HG02970 (cell line): ENCODE data around the gene OTOS.

Experiments used
- ATAC-seq: cut with Tn5 transposase; IDR thresholded peaks from one replicate; pipeline ENCODE4 v1.9.1; 2021; ENCODE audit warnings: mild to moderate bottlenecking, moderate library complexity, moderate number of reproducible peaks; ENCODE audit not compliant: unreplicated experiment, low FRiP score

The OTOS gene

DNA sequence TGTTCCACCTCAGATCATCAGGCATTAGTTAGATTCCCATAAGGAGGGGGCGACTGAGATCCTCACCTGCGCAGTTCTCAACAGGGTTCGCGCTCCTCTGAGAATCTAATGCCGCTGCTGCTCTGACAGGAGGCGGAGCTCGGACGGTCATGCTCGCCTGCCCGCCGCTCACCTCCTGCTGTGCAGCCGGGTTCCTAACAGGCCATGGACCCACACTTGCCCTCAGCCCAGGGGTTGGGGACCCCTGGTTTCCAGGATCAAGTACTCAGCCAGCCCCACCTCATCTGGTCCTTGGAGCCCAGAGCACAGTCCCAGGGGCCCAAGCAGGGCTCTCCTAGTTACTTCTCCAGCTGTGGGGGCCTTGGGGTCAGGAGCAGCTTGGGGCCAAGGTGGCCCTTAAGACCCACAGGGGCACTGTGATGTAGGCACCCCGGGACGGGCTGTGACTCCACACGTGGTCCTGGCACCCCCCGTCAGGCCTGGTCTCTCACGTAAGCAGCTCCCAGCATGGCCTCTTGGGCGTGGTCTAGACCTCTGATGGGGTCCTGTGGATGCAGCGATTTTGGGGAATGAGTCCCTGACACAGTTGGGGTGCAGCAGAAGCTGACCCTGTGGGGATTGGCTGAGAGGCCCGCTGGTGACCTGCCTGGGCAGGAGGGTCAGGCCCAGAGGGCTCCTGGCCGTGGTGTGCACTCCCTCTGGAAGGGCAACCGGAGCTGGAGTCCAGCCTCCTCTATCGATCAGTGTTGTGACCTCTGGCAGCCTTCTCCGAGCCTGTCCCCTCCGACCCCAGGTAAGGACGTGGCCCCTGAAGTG lies 28.3 kb upstream of the OTOS start:
- no peak for ATAC-seq

DNA sequence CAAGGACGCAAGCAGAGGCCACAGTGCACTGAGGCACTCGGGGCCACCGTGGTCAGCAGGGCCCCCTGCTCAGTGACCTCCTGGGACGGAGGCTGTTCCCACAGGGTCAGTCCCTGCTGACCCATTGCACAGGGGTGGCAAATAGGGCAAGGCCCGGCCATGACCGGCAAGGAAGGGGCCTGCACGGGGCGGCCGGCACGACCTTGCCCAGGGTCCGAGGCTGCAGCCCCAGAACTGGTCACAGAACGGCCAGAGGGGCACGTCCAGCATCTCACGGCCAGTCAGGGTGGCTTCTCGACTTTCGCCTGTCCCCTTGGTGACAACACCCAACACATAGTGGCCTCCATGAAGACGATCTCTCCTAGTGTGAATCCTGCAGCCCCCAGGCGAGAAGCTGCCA lies 27.6 kb upstream of the OTOS start:
- ATAC-seq = no peak

GRCh38 chr2:240167588-240167880 lies 27.1 kb upstream of the OTOS start:
- ATAC-seq = no peak

DNA sequence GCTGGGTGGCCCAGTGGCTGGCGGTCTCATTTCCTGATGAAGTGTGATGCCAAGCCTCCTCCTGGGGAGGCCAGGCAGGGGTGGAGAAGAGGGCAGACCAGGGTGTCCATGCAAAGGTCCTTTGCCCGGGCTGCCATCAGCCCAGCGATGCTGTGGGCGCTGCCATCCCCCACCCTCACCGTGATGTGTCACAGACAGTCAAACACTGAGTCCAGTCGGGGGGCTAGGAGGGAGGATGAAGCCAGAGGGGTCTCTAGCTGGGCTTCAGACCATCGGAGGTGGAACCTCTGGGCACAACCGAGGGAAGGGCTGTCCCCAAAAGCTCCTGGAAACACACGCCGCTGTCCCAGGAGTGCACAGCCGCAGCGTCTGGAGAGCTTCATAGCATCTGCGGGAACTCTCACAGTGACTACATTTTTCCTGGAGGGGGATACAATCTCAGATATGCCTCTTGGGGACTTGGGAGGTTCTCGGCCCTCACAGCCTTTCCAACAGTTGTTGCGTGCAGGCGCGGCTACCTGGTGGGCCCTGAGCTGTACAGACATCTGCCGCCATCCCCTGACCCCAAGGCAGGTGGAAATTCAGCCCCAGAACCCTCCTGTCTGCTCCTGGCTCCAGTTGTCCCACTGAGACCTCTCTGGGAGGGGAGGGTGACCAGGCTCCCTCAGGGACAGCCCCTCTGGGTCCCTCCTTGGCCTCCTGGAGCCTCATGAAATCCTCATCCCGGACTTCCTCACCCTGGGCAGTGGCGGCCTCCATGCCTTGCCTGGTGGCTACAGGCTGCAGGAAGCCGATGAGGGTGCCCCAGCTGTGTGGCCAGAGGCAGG lies 26.5 kb upstream of the OTOS start:
- no peak for ATAC-seq

DNA sequence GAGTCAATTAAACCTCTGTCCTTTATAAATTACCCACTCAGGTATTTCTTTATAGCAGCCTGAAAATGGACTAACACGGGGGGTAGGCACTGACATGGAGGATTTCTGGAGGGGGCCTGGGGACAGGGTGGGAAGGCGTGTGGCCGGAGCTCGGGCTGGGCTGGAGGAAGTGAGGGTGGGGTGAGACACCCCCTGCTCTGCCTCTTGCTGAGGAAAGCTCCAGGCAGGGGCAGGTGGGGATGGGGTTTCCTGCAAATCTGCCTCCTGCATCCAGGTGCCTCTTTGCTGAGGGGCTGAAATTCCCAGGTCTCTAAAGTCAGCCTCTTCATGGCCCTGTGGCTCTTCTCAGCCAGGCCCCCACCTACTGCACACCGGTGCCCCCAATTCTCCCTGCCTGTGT lies 25.7 kb upstream of the OTOS start:
- ATAC-seq = no peak

DNA sequence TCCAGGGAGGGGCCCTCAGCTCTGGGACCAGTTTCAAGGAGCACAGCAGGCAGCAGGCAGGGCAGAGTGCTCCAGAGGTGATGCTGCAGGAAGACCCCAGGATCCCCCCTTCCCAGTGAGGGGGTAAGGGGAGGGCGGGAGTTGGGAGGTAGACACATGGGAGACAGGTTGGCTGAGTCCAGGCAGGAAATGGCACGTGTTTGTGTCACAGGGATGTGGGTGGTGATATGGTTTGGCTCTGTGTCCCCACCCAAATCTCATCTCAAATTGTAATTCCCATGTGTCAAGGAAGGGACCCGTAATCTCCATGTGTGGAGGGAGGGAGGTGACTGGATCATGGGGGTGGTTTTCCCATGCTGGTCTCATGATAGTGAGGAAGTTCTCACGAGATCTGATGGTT lies 25.2 kb upstream of the OTOS start:
- ATAC-seq = no peak

- no peak for ATAC-seq
Observed at GRCh38 chr2:240165034-240165433, 24.6 kb upstream of the OTOS start.

GRCh38 chr2:240164586-240164985 lies 24.1 kb upstream of the OTOS start:
- no peak for ATAC-seq

DNA sequence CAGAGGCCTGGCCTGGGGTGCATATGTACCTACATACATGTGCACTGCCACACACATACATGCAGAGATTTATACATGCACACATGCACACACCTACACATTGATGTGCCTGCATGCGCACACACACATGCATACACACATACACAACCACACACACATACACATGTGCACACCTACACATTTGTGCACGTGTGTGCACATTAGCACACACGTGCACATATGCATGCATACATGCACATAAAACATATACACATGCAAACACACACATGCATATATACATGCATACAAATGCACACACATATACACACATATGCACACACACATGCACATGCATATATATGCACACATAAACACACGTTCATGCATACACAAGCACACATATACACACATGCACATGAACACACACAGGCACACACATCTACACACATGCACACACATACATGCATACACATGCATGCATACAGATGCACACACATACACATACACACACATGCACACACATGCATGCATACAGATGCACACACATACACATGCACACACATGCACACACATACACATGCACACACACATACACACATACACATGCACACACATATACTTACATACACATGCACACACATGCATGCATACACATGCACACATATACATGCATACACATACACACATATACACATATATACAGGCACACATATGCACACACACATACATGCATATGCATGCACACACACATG lies 23.6 kb upstream of the OTOS start:
- ATAC-seq = no peak

DNA sequence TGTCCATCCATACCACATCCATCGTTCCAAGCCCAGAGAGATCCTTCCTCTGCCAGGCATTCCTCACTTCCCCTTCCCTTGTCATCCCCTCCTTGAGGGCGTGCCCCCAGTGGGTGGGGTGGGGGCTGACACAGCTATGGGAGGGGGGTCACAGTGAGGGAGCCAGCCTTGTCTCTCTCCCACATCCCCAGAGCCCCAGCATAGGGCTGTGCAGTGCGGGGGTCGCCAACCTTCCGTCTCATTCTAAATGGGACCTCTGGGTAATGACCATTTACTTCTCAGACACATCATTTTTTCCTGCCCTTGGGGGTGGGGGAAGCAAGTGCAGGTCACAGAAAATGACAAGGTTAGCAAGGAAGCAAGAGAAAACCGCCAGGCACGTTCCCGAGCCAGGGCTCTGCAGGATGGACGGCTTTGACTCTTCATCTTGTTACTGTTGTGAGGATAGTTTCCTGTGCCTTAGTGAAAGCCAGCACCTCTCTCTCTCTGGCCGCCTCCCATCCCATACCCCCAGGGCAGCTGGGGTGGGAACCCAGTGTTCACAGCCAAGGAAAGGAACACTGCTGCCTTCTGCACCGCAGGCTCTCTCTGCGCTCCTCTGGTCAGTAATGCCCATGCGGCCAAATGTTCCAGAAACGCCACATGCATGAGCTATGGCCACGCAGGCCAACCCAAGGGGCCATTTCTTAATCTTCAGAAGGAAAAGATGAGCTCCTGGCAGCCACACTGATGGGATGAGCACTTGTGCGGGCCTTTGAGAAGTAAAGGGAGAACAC lies 22.7 kb upstream of the OTOS start:
- ATAC-seq = no peak

DNA sequence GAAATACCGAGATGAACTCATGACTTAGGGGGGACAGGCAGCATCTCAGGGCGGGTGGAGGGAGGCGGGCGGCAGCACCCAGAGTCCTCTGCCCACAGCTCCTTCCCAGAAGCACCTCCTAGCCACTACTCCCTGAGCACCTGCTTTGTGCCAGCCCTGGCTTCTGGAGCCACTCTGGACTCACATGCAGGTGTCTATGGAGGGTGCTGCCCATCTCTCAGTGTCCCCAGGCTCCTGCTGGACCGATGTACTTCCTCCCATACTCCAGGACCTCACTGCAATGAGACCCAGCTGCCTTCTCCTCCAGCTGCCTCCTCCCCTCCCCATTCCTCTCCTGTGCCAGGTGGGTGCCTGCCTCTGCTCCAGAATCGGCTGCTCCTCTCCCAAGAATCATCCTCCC lies 22.1 kb upstream of the OTOS start:
- ATAC-seq = no peak

GRCh38 chr2:240162032-240162431 lies 21.6 kb upstream of the OTOS start:
- ATAC-seq = no peak

DNA sequence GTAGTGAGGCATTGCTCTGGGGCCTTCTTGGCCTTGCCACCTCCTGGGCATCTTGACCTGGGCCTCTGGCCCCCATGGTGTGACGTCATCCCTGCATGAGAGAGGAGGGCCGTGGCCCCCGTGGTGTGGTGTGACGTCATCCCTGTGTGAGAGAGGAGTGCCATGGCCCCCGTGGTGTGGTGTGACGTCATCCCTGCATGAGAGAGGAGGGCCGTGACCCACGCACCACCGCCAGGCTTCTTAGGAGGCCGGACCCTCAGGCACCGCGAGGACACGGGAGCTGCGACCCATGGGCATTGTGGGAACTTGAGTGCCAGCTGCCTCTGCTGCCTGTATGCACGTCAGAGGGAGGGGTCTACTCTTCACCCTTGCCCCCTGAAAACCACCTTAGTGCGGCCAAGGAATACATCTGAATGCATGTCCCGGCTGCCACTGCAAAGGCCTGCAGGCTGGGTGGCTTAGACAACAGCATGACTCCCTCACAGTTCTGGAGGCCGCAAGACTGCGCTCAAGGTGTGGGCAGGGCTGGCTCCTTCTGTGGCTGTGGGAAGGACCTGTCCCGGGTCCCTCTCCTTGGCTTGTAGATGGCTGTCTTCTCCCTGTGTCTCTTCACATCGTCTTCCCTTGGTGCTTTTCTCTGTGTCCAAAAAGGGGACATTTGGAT lies 20.8 kb upstream of the OTOS start:
- ATAC-seq = no peak

DNA sequence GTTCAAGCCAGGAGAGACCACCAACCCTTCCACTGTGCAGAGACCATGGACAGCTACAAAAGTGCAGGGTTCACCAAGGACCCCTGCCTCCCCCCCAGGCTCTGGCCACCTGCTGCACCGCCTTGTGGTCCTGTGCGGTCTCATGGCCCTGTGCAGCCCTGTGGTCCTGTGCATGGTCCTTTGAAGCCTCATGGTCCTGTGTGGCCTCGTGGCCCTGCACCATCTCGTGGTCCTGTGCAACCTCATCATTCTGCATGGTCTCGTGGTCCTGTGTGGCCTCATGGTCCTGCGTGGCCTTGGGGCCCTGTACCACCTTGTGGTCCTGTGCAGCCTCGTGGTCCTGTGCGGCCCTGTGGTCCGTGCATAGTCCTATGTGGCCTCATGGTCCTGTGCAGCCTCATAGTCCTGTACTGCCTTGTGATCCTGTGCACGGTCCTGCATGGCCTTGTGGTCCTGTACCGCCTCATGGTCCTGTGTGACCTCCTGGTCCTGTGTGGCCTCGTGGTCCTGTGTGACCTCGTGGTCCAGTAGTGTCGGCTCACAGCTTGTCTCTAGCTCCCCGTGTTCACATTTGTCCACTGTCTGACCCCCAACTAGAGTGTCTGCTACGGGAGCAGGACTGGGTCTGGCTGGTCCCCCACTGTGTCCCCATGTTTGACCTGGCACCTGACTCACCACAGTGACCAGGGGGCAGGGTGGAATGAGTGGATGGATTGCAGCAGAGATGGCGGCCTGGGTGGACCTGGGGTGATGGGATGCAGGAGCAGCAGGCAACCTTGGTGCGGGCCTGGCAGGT lies 20.0 kb upstream of the OTOS start:
- no peak for ATAC-seq

DNA sequence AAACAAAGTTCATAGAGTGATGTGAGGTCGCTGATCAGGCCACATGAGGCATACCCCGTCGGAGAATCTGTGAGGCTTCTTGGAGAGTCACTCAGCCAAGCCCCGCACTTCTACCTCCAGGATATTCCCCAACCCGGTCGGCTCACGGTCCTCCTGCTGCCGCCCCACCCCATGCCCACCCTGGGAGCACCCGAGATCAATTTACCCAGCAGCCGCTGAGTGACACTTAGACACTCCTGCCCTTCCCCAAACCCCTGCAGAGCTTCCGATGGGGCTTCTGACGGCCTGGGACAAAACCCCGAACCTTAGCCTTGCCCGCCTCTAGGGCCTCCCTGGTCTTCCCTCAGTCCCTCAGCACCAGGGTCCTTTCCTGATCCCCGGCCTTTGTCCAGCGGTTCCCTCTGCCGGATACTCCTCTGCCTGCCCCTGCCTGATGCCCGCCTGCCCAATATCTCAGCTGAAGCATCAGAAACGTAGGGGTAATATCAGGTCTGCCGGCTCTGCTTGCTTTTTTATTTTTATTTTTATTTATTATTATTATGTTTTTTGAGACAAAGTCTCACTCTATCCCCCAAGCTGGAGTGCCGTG lies 18.9 kb upstream of the OTOS start:
- ATAC-seq = no peak

DNA sequence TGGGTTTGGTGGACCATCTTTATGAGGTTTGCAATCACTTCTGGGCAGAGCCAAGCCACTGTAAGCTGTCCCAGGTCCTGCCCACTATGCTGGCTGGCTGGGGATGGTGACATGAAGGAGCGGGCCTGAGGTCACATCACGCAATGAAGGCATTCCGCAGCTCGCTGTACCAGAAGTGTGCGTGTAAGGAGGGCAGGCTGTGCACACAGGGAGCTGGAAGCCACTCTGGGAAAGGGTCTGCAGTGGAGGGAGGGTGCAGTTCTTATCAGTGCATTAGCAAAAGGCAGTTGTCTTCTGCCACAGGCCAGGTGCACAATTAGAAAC lies 16.7 kb upstream of the OTOS start:
- no peak for ATAC-seq

- ATAC-seq = no peak
Observed at GRCh38 chr2:240156435-240157146, 16.1 kb upstream of the OTOS start.

- ATAC-seq = no peak
Observed at GRCh38 chr2:240155745-240156390, 15.4 kb upstream of the OTOS start.
